Peyer's patch (tissue), 4 donors: ENCODE measurements around the gene FBXO45. TPM values are rescaled to one million over a fixed set of nuclear protein-coding genes. Genes with fewer than 3 reads are reported as not detected.

Experiments
- DNase-seq, 3 donors: peaks; one replicate each; pipeline ENCODE4 v3.0.0-alpha.2; 2017 to 2019
- H3K27ac ChIP-seq, 4 donors: fragments of 200-600 bp; sonication (generic); one replicate each; pipeline ENCODE4 v1.5.1; 2016 to 2019
- H3K27me3 ChIP-seq, 2 donors: fragments of 200-600 bp; sonication (generic); one replicate each; pipeline ENCODE4 v1.5.1; 2019
- H3K36me3 ChIP-seq, 3 donors: fragments of 200-600 bp; sonication (generic); one replicate each; pipeline ENCODE4 v1.5.1; 2016 to 2019
- H3K4me1 ChIP-seq, 4 donors: fragments of 200-600 bp; sonication (generic); one replicate each; pipeline ENCODE4 v1.5.1; 2016 to 2019
- H3K4me3 ChIP-seq, 4 donors: fragments of 200-600 bp; sonication (generic); 1 replicate in 3 of 4; 2 replicates in 1 of 4; pipeline ENCODE4 v1.5.1; 2016 to 2019; ENCODE audit warnings: mild to moderate bottlenecking in 1 of 4
- H3K9me3 ChIP-seq, 4 donors: fragments of 200-600 bp; sonication (generic); one replicate each; pipeline ENCODE4 v1.5.1; 2016 to 2019; ENCODE audit warnings: mild to moderate bottlenecking in 1 of 4
- CTCF ChIP-seq, 6 experiments: fragments of 450-650 bp in 4 of 6; fragments of 200-600 bp in 2 of 6; sonication (generic) in 1 of 6; IDR thresholded peaks; one replicate each; pipeline ENCODE4 v1.5.1; 2017 to 2019; ENCODE audit warnings: antibody characterized with exemption in 6 of 6, mild to moderate bottlenecking in 3 of 6, moderate library complexity in 1 of 6
- POLR2A ChIP-seq, 2 donors: fragments of 450-650 bp; IDR thresholded peaks; one replicate each; pipeline ENCODE4 v1.5.1; 2017; ENCODE audit warnings: antibody characterized with exemption in 2 of 2, mild to moderate bottlenecking in 2 of 2, moderate library complexity in 2 of 2
- total RNA-seq, 4 donors: library from RNA; depleted of rRNA; stranded (reverse); fragments of >200 nt; gene quantifications; one replicate each; pipeline ENCODE4 v1.1.0, GENCODE V29; 2016

Gene FBXO45
- total RNA-seq, 4 donors from 2014 or later, result 5.0 to 6.5 (median 5.9) TPM

- Histone ChIP-seq H3K36me3 (peaks cover 0 to 11% (median 0%) of the 10 kb centered on the region in 3 donors), H3K27ac (no peak overlapping the region), H3K9me3 (peaks cover 0 to 8% (median 0%) of the 10 kb centered on the region in 4 donors), H3K4me1 (no peaks in the 10 kb centered on the region), H3K27me3 (no peaks in the 10 kb centered on the region), H3K4me3 (no peak overlapping the region)
- no peak for TF ChIP-seq CTCF (IDR thresholded peaks at IDR 0.05)
- no peak for TF ChIP-seq POLR2A (IDR thresholded peaks at IDR 0.05)
- DNase-seq, result no peak
These were observed 16.2 kb upstream of the FBXO45 start for GRCh38 chr3:196552253-196552652.

DNA sequence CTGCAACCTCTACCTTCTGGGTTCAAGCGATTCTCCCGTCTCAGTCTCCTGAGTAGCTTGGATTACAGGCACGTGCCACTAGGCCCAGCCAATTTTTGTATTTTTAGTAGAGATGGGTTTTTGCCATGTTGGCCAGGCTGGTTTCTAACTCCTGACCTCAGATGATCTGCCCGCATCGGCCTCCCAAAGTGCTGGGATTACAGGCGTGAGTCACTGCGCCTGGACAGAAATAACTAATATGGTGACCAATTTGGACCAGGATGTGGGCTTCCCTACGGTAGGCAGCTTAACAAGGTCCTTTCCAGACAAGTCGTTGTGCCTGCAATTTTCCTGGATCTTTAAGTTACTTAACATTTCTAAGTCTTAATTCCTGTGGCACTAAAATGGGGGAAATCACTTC lies 14.9 kb upstream of the FBXO45 start:
- Histone ChIP-seq H3K27ac (no peak overlapping the region), H3K4me1 (no peaks in the 10 kb centered on the region), H3K9me3 (peaks cover 0 to 8% (median 0%) of the 10 kb centered on the region in 4 donors), H3K4me3 (no peak overlapping the region), H3K36me3 (peaks cover 0 to 11% (median 0%) of the 10 kb centered on the region in 3 donors), H3K27me3 (no peaks in the 10 kb centered on the region)
- no peak for TF ChIP-seq CTCF (IDR thresholded peaks at IDR 0.05)
- TF ChIP-seq POLR2A (IDR thresholded peaks at IDR 0.05), result no peak
- DNase-seq, result no peak

GRCh38 chr3:196554205-196554604 lies 14.3 kb upstream of the FBXO45 start:
- H3K4me1 ChIP-seq, result no peaks in the 10 kb centered on the region
- H3K4me3 ChIP-seq, result no peak overlapping the region
- no peak for TF ChIP-seq POLR2A (IDR thresholded peaks at IDR 0.05)
- no peak for TF ChIP-seq CTCF (IDR thresholded peaks at IDR 0.05)
- no peaks in the 10 kb centered on the region for H3K27me3 ChIP-seq
- no peak overlapping the region for H3K27ac ChIP-seq
- H3K9me3 ChIP-seq, result peaks cover 0 to 5% (median 0%) of the 10 kb centered on the region in 4 donors
- H3K36me3 ChIP-seq, result peaks cover 0 to 11% (median 0%) of the 10 kb centered on the region in 3 donors
- DNase-seq, result no peak

DNA sequence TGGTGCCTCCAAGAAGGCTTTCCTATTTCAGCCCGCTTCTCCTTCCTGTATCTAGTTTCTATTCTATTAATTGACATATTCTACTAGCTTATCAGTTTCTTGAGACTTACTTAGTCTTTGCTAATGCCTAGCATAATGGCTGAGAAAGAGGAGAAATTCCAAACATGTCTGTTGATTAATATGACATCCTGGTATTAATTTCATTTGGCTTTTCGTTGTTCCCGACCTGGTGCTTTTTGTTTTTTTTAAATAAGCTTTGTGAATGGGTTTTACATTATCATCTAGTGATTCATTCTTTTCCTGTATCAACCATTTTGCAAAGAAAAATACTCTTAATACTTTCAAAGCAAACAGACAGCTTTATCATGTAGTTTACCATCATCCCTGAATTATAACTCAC lies 13.2 kb upstream of the FBXO45 start:
- H3K36me3 ChIP-seq, result peaks cover 0 to 16% (median 0%) of the 10 kb centered on the region in 3 donors
- TF ChIP-seq POLR2A (IDR thresholded peaks at IDR 0.05), result no peak
- no peak for TF ChIP-seq CTCF (IDR thresholded peaks at IDR 0.05)
- no peaks in the 10 kb centered on the region for H3K9me3 ChIP-seq
- H3K27me3 ChIP-seq, result no peaks in the 10 kb centered on the region
- H3K4me3 ChIP-seq, result no peak overlapping the region
- H3K4me1 ChIP-seq, result no peaks in the 10 kb centered on the region
- no peak for DNase-seq
- H3K27ac ChIP-seq, result no peak overlapping the region

DNA sequence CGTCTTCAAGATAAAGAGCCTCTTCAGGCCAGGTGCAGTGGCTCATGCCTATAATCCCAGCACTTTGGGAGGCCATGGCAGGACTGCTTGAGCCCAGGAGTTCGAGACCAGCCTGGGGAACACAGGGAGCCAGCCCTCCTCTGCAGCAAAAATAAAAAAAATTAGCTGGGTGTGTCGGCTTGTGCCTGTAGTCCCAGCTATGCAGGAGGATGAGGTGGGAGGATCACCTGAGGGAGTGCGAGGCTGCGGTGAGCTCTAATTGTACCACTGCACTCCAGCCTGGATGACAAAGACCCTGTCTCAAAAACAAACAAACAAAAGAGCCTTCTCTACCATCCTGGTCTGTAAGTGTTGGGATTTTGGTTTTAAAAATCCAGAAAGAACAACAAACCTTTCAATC lies 11.2 kb upstream of the FBXO45 start:
- TF ChIP-seq POLR2A (IDR thresholded peaks at IDR 0.05), result no peak
- TF ChIP-seq CTCF (IDR thresholded peaks at IDR 0.05), result no peak
- no peaks in the 10 kb centered on the region for H3K27me3 ChIP-seq
- H3K36me3 ChIP-seq, result peaks cover 0 to 28% (median 0%) of the 10 kb centered on the region in 3 donors
- no peak overlapping the region for H3K4me3 ChIP-seq
- no peak overlapping the region for H3K27ac ChIP-seq
- H3K4me1 ChIP-seq, result no peaks in the 10 kb centered on the region
- no peaks in the 10 kb centered on the region for H3K9me3 ChIP-seq
- no peak for DNase-seq

DNA sequence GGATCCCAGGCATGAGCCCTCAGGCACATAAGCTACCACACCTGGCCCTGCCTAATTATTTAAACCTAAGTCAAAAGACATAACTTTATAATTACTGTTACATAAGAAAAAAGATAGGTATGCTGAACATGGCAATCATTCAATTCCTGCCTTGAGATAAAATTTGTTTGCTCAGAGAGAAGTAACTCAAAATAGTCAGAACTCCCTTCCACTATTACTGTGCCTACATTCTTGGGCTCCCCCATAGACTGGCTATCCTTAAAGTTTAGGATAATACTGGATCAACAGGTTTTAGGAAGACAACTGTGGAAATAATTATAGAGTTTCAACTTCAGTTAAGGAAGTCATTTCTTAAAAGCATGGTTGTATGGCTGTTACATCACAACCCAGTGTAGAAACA lies 10.0 kb upstream of the FBXO45 start:
- TF ChIP-seq POLR2A (IDR thresholded peaks at IDR 0.05), result no peak
- no peak for TF ChIP-seq CTCF (IDR thresholded peaks at IDR 0.05)
- H3K9me3 ChIP-seq, result no peaks in the 10 kb centered on the region
- H3K27me3 ChIP-seq, result no peaks in the 10 kb centered on the region
- H3K4me3 ChIP-seq, result no peak overlapping the region
- H3K27ac ChIP-seq, result no peak overlapping the region
- DNase-seq, result no peak
- H3K36me3 ChIP-seq, result peaks cover 0 to 28% (median 0%) of the 10 kb centered on the region in 3 donors
- no peaks in the 10 kb centered on the region for H3K4me1 ChIP-seq
